ENCODE data around the gene HYI. TPM values are rescaled to one million over a fixed set of nuclear protein-coding genes. Genes with fewer than 3 reads are reported as not detected.

The HYI gene

DNA sequence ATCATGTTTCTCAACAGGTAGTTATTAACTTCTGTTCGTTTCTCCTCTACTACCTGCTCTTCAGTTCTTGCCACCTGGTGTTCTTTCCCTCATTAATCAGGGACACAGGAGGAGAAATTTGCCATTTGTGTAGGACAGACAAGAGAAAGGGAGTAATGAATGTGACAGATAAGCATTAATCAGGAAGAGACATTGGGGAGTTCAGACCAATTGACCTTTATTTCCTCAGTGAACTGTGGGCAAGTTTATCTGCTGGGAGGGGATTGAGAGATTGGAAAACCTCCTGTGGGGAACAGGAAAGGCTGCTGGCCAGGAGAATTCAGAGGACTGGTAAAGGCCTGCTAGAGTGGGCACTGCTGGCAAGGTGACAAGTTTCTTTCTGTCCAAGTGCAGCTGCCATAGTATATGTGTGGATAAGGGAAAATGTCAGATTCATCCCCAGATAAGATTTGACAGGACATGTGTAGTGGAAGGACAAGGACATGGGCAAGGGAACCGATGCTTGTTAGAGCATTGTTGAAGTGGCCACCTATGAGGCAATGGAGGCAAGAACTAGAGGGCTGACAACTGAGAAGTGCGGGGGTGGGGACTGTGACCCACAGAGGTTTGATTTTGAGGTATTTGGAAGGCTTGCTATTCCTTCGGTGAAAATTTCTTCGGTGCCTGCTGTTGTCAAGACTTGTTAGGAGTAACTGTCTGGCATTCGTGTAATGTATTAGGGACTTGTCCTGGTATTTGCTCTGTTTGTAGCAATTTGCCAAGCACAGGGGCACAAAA lies 51.5 kb downstream of the HYI start:
- Histone ChIP-seq H4K91ac (ENCODE audit: low read depth, low read length, poor library complexity) (no peak overlapping the region), H3K4me1 (ENCODE audit: control insufficient read depth in 2 of 2, insufficient read depth in 1 of 2, low read depth in 1 of 2, low read length in 2 of 2) (no peaks in the 10 kb centered on the region), H3K9me3 (replicated peaks in 1 of 2; ENCODE audit: control insufficient read depth in 2 of 2, insufficient read depth in 1 of 2, low read depth in 1 of 2, low read length in 2 of 2) (no peaks in the 10 kb centered on the region), H3K14ac (ENCODE audit: low read length) (no peak overlapping the region), H4K8ac (ENCODE audit: low read depth, low read length) (no peak overlapping the region), H2AFZ (ENCODE audit: low read length) (no peak overlapping the region), H3K4ac (ENCODE audit: low read length) (no peak overlapping the region), H3K4me2 (ENCODE audit: insufficient read depth, low read length, poor library complexity, severe bottlenecking) (no peak overlapping the region), H2BK12ac (ENCODE audit: low read length) (no peak overlapping the region), H3K9ac (ENCODE audit: low read depth, low read length, poor library complexity) (no peak overlapping the region), H2AK5ac (ENCODE audit: low read depth, low read length) (no peak overlapping the region), H3K27me3 (ENCODE audit: control insufficient read depth in 3 of 3, insufficient read depth in 3 of 3, low read depth in 1 of 3, low read length in 3 of 3) (no peaks in the 10 kb centered on the region), H3K79me1 (ENCODE audit: low read depth, low read length) (no peaks in the 10 kb centered on the region), H3K4me3 (ENCODE audit: low read length in 2 of 2) (no peak overlapping the region), H3K36me3 (replicated peaks in 1 of 2; ENCODE audit: control insufficient read depth in 2 of 2, insufficient read depth in 2 of 2, low read length in 2 of 2) (peaks cover 12 to 44% of the 10 kb centered on the region in 2 donors), H2BK120ac (ENCODE audit: low read depth, low read length) (no peak overlapping the region), H3K18ac (ENCODE audit: low read length) (no peak overlapping the region), H2BK5ac (ENCODE audit: low read length) (no peak overlapping the region), H2BK15ac (ENCODE audit: low read length) (no peak overlapping the region), H3K27ac (replicated peaks; ENCODE audit: low read length) (no peak overlapping the region), H3K23ac (ENCODE audit: low read depth, low read length, poor library complexity) (no peak overlapping the region)
- no CpG with 5 or more reads among the region's 6 CpGs for WGBS, 2 donors (ENCODE audit: extremely low coverage in 2 of 2, insufficient read length in 2 of 2, insufficient replicate concordance in 1 of 2)
- DNase-seq (ENCODE audit: low spot score), result no peak

Small RNA genes lying within 50 kb of the gene (small RNA-seq; reads per million reads assigned to genes)
- not detected for gene MIR6735 (ENCODE audit: insufficient read depth)

Data from neuronal stem cell (in vitro differentiated cells).